BE2C (cell line): ENCODE results near the gene SRRM4.

Experiments
- DNase-seq: peaks from one replicate; pipeline ENCODE4 v3.0.0-alpha.2; 2020
- H3K27me3 ChIP-seq: fragments of 250-450 bp; sonication (Bioruptor Pico); 2 replicates; pipeline ENCODE4 v1.5.1; 2020; ENCODE audit warnings: mild to moderate bottlenecking
- H3K36me3 ChIP-seq: fragments of 250-450 bp; sonication (Bioruptor Pico); 2 replicates; pipeline ENCODE4 v1.5.1; 2020; ENCODE audit warnings: mild to moderate bottlenecking
- H3K4me1 ChIP-seq: fragments of 250-450 bp; sonication (Bioruptor Pico); 2 replicates; pipeline ENCODE4 v1.5.1; 2020
- H3K4me3 ChIP-seq: 2 replicates; pipeline ENCODE4 v1.5.1; 2011; ENCODE audit warnings: low read depth, low read length
- H3K9me3 ChIP-seq: fragments of 250-450 bp; sonication (Bioruptor Pico); 2 replicates; pipeline ENCODE4 v1.5.1; 2020
- TF ChIP-seq, protein P1 (sequence below): IDR thresholded peaks from 2 replicates; pipeline ENCODE4 v1.5.1; 2012; ENCODE audit warnings: mild to moderate bottlenecking, low read depth, low read length

SRRM4 gene

DNA sequence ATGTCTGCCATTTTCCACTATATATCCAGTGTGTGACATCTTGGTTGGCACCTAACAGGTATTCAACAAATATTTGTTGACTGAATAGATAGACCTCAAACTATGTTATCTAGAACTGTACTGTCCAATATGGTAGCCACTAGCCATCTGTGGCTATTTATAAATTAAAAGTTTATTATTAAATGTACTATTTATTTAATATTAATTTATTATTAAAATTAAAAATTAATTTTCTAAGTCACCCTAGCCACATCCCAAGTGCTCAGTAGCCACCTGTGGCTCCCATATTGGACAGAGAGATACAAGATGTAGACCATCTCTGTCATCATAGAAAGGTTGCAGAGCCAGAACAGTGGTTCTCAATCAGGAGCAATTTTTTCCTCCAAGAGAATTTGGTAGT lies 69.3 kb downstream of the SRRM4 start:
- Histone ChIP-seq H3K4me1 (no peaks in the 10 kb centered on the region), H3K27me3 (no peaks in the 10 kb centered on the region), H3K36me3 (peaks cover 16% of the 10 kb centered on the region), H3K4me3 (no peak overlapping the region), H3K9me3 (no peaks in the 10 kb centered on the region)
- TF ChIP-seq, protein P1, sequence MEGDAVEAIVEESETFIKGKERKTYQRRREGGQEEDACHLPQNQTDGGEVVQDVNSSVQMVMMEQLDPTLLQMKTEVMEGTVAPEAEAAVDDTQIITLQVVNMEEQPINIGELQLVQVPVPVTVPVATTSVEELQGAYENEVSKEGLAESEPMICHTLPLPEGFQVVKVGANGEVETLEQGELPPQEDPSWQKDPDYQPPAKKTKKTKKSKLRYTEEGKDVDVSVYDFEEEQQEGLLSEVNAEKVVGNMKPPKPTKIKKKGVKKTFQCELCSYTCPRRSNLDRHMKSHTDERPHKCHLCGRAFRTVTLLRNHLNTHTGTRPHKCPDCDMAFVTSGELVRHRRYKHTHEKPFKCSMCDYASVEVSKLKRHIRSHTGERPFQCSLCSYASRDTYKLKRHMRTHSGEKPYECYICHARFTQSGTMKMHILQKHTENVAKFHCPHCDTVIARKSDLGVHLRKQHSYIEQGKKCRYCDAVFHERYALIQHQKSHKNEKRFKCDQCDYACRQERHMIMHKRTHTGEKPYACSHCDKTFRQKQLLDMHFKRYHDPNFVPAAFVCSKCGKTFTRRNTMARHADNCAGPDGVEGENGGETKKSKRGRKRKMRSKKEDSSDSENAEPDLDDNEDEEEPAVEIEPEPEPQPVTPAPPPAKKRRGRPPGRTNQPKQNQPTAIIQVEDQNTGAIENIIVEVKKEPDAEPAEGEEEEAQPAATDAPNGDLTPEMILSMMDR: no peak
- DNase-seq: no peak

DNA sequence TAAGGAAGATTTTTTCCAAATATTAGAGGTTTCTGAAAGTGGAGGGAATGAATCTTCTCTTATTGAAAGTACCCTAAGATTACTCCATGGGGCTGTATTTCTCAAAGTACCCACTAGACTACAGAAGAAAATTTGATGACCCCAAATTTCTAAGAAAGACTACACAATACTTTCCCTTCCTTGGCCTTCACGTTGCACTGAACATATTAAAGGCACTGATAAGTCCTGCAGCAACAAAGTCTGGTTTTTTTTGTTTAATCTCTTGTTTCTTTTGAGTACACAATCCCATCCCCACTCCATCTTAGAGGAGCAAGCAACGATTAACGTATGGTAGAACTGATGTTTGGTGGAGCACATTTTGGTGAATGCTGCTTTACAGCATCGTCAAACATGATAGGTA lies 70.1 kb downstream of the SRRM4 start:
- Histone ChIP-seq H3K36me3 (peaks cover 16% of the 10 kb centered on the region), H3K27me3 (no peaks in the 10 kb centered on the region), H3K4me3 (no peak overlapping the region), H3K9me3 (no peaks in the 10 kb centered on the region), H3K4me1 (no peaks in the 10 kb centered on the region)
- no peak for DNase-seq
- TF ChIP-seq, protein P1: no peak

DNA sequence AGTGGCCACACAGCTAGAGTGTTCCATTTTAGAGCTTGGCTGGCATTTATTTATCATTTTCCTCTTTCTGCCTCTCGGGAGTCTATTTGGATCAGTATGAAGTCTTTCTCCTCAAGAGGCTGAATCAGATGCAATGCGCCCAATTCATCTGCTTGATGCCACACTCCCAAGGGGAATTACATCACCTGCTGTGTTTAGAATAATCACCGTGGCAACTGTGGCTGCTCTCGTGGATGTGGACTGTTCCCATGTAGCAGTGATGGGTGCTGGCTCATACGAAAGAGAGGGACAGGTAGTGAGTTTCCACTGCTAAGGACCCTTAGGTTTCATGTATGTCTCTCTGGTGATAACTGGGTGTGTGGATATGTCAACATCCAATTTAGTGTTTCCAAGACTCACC lies 70.7 kb downstream of the SRRM4 start:
- Histone ChIP-seq H3K27me3 (no peaks in the 10 kb centered on the region), H3K9me3 (no peaks in the 10 kb centered on the region), H3K36me3 (peaks cover 15% of the 10 kb centered on the region), H3K4me1 (no peaks in the 10 kb centered on the region), H3K4me3 (no peak overlapping the region)
- DNase-seq: peak; percentile 14
- TF ChIP-seq, protein P1: no peak

DNA sequence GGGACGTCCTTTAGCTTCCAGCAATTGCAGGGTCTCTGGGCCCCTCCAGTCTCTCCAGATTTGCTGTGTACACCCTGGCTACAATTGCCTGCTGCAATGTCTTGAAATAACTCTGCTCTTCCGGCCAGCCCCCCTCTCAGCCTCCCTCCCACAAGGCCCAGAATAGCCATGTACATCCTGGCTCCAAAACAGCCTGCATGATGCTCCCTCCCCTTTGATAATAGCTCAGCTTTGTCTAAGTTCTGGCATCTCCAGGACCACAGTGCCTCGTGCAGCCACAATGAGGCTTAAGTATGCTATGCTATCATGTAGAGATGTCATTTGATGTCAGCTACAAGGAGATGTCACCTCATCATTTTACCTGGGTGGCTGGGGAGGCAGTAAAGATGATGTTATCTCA lies 74.6 kb downstream of the SRRM4 start:
- Histone ChIP-seq H3K4me3 (no peak overlapping the region), H3K9me3 (no peaks in the 10 kb centered on the region), H3K4me1 (peaks cover 7% of the 10 kb centered on the region), H3K36me3 (peaks cover 11% of the 10 kb centered on the region), H3K27me3 (no peaks in the 10 kb centered on the region)
- TF ChIP-seq, protein P1: no peak
- no peak for DNase-seq

DNA sequence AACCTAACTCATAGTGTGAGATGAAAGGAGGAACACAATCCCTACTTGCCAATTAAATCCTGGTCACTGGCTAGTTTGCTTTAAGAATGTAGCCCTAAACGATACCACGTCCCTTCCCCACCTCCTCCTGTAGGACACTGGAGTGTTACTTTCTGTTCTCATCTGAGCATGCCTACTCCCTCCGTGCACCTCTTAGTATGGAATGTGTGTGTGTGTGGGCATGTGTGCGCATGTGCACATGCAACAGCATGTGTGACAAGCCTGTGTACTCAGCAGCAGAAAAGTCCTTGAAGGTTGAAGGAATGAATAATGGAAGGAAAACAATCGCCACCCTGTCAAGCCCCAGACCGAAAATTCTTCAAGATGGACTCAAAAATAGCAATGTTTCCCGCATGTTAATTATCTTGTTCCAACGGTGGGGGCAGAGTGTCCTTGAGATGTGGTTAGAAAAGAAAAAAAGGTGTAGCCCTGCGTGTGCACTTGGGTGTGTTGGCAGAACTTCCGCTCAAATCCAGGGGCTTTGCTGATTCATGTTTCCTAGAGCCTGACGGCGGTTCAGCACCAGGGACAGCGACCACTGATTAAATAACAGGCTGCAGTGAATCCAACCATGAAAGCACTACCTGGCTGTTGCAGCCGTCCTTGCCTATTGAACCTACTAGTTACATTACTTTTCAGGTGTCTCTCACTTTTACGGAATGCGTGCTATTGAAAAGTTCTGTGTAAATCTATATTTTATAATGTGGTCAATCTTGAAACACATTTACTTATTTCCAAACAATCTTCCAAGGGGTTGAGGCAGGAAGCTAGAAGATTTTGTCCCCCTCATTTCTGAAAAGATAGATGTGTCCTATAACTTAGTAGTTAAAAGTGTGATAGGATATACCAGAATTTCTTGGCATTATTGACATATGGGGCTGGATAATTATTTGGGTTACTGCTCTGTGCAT lies 79.8 kb downstream of the SRRM4 start:
- TF ChIP-seq, protein P1: no peak
- peak; percentile 73 for DNase-seq

More for the DNA sequence above, 79.8 kb downstream of the SRRM4 start:
- no peaks in the 10 kb centered on the region for H3K9me3 ChIP-seq
- H3K4me1 ChIP-seq: peaks cover 19% of the 10 kb centered on the region
- peaks cover 2% of the 10 kb centered on the region; the same call in 1 of the 2 replicates for H3K36me3 ChIP-seq
- H3K4me3 ChIP-seq: peak overlapping the region; percentile 50
- H3K27me3 ChIP-seq: no peaks in the 10 kb centered on the region
